Umbilical cord (tissue), 2 donors: ENCODE results near the gene CTDSPL. TPM values are rescaled to one million over a fixed set of nuclear protein-coding genes. Genes with fewer than 3 reads are reported as not detected.
"Not testable (repeated sequence)": the region's sequence is repeated elsewhere in the genome, so short reads cannot be mapped to it uniquely, and the experiment has no call there.

Experiments
- DNase-seq: peaks from one replicate; pipeline ENCODE4 v3.0.0-alpha.2; 2015; ENCODE audit warnings: low spot score
- total RNA-seq: library from RNA; depleted of rRNA; stranded (reverse); fragments of >200 nt; gene quantifications from one replicate; pipeline ENCODE4 v1.2.3, GENCODE V29; 2014; ENCODE audit warnings: low replicate concordance; ENCODE audit not compliant: insufficient read depth

CTDSPL gene
- total RNA-seq, 1 donor from 2014 or later = 33.9 TPM

DNA sequence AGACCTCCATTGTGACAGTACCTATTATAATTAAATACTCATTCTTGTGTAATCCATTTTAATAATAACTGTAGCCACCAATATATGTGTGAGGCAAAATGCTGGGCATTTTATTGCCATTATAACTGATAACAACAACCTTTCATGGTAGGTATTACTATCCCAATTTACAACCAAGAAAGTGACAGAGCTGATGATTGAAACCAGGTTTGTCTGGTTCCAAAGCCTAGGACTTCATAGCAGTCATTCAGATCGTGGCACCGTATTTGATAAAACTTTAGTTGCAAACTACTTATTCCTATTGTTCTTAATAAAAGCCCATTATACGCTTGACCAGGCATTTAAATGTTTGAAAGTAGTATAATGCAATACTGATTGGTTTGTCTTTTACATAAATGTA, 102.5 kb downstream of the CTDSPL start:
- DNase-seq = no peak

DNA sequence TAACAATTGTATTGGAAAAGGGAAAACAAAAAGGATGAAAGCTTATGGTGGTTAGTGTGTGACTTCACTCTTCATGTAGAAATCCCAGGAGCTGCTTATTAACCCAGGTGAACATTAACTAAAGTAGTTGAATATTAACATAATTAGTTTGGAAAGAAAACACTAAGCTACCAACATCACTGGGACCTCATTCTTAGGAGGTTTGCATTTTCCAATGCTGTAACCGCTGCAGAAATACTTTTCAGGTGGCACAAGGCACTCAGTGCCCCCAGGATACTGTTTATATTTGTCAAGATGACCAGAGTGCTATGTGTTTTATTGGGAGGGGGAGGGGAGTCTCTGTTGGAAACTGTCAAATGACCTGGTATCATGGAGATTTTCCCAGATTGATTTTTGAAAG, 103.0 kb downstream of the CTDSPL start:
- no peak for DNase-seq

DNA sequence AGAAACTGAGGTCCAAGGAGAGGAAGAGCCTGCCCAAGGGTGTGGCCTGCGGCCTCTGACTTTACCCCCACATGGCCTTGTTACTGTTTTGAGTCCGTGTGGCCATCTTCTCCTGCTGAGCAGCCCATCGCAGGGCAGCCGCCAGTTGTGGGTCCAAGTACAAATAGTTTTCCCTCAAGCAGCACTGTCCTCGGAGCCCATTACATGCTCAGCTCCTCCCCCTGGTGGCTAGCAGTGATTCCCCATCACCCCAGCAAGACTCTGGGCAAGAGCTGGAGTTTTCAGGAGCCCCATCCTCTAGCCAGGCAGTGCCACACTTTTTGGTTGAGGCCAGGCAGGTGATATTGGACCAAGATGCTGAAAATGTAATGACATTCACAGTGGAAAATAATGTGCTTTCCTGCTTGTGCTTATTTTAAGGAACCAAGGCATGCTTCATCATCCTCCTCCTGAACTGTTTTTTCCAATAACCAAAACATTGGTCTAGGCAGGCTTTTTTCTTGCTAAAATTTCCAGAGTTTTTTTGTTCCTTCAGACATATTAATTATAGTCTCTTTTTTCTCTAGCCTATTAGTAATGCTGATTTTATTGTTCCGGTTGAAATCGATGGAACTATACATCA, 105.7 kb downstream of the CTDSPL start:
- peak; percentile 62 for DNase-seq

DNA sequence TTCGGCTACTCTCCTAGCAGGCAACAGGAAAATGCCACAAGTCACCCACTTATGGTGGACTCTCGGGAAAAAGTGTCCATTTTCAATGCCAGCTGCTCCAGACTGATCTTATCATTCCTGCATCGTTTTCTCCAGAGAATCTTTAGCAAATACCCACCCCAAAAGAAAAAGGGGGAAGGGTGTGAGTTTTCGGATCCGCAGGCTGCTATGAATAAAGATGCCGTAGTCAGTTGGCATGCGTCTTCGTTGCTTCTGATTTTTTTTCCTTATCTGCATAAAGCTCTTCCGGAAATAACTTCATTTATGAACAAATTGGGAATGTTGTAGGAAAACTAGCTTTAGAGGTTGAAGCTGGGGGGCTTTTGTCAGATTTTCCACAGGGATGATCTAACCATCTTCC, 106.5 kb downstream of the CTDSPL start:
- DNase-seq = no peak

DNA sequence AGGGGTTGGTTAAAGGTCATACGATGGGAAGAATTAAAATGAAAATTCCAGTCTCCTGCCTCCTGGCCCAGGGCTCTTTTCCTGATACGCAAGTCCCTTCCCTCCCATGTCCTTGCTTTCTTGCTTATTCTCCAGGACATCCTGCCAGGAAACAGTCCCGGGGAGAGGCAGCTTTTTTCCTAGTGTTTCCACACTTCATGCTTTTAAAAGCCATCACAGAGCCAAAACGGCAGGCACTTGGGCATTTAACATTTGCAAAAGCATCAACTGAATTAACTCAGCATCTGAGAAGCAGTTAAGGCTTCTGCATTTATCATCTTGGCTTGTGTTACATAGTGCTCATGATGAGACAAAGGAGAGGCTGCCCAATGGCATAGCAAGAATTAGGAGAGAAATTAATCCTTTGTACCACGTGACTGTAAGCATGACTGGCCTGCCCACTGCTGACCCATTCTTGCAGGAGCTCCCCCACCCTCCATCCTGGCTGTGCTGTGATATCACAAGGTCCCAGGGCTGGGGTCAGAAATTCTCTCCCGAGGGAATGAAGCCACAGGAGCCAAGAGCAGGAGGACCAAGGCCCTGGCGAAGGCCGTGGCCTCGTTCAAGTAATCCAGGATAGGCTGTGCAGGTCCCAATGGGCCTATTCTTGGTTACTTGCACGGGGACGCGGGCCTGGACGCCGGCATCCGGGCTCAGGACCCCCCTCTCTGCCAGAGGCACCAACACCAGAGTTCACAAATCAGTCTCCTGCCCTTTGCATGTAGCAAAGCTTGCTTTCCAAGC, 107.3 kb downstream of the CTDSPL start:
- DNase-seq = no peak

DNA sequence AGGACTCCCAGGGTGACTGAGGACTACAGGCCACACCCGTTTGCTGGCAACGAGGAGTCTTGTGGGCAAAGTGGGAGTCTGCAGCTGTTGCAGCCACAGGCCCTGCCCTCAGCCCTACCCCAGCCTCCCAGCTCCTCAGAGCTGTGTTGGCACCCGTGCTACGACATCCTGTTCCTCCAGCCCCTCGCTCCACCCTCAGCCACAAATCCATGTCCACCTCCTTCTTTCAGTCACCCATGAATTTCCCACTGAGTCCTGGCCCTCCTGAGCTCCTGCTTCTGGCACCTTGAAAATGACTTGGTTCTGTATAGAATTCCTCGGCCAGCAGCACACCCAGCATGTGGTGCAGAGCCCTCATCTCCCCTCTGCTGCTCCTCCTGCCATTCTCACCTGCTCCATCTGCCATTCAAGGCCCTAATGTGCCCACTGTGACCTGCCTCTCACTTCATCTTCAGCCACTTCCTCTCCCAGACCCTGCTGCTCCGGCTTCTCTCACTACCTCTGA, 108.0 kb downstream of the CTDSPL start:
- no peak for DNase-seq

DNA sequence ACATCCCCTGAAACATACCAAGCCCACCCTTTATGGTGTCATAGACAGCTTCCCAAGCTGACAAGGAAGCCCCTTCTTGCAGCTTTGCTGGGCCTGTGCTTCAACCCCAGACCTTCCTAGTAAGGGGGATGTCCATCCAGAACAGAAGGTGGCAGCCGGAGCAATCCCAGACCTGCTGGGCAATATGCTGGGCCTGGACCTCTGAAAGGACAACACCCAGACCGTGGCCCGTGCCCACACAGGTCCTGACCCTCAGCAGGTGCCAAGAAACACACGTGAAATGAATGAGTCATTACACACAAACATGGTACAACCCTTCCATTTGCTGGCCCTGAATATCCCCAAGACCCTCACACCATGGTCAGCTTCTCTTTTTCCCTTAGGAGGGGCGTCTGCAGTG, 109.1 kb downstream of the CTDSPL start:
- DNase-seq = no peak

DNA sequence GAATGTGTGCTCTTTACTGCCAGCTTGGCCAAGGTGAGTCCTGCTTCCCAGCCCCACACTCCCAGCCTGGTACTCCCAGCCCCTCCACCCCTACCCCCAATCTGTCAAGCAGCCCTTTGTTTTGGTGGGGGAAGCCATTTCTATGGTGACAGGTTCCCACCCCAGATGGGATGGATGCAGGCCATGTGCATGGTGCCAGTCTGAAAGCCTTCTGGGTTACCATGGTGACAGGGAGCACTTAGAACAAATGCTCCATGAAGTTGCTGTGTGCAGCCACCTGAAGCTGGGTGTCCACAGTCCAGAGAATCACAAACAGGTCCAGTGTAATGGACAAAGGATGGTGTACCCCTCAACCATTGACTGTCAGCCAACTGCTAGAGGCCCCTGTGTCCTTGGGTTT, 109.8 kb downstream of the CTDSPL start:
- no peak for DNase-seq

DNA sequence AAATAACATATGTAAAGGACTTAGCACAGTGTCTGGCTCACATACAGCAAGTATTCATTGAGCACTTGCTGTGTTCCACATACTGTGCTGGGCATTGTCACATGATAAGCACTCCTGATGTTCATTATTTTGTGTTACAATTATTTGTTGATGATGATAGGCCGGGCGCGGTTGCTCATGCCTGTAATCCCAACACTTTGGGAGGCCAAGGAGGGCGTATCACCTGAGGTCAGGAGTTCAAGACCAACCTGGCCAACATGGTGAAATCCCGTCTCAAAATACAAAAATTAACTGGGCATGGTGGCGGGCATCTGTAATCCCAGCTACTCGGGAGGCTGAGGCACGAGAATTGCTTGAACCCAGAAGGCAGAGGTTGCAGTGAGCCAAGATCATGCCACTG, 110.4 kb downstream of the CTDSPL start:
- not testable (repeated sequence) for DNase-seq

DNA sequence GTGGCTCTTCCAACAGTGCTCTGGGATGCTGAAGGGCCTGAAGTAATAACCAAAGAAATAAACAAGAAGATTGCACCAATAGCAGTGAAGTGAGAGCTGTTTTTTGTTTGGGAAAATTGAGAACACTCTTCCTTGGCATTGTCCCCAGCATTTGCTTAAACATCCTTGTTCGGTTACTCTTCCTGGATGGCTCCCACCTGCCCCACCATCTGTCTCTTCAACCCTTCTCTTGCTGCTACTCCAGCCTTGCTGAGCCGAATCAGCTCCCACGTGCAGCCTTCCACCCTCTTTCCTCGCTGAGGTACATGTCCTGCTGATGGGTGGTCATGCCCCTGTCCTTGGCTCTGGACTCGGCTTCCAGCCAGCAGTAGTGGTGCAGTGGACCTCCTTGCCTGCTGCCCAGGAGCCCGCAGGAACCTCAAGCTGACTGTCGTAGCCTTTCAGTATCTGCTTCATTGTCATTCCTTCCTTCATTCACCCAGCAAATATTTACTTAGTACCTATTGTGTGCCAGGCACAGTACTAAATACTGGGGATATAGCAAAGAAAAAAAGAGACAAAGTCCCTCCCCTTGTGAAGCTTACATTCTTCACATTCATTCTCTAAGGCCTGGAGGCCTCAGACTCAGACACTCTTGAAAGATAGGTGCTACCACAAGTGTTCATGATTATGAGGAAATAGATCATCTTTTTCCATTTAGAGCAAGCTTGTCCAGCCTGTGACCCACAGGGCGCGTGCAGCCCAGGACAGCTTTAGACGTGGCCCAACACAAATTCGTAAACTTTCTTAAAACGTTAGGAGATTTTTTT, 111.8 kb downstream of the CTDSPL start:
- DNase-seq = no peak

DNA sequence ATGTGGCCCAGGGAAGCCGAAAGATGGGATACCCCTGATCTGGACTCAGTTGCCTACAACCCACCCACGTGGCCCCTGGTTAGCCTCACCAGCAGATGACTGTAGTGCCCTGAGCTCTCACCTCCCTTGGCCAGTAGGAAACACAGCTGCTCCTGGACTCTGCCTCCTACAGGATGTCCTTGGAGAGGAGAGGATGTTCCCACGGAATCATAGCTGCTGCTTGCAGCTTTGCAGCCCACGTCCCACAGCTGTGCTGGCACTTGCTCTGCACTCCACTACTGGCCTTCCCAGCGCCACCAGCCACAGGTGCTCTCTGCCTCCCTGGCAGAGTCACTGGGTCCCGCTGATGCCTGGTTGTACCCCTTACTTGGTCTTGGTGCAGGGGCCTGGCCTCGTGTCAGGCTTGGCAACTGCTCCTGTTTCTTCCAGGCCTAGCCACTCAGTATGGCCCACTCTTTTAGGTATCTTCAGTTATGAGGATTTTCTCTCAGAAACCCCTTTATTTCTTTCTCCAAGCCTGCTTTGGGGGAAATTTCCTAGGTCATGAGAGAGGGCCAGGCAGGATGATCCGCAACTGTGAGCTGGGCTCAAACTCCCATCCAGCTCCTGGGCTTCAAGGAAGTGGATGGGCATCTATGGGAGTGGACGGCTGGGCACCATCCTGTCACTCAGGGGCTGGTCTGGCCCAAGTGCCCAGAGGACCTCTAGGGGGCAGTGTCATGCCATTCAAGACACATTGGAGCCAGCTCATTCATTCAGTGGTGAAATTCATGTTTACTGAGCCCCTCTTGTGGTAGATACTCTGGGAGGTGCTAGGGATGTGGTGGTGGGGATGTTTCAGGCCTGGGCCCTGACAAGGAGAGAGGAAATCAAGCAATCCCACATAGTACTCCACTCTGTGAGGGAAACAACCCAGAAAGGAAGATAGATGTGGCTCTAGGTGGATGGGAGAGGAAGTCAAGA, 112.7 kb downstream of the CTDSPL start:
- DNase-seq = peak; percentile 54

DNA sequence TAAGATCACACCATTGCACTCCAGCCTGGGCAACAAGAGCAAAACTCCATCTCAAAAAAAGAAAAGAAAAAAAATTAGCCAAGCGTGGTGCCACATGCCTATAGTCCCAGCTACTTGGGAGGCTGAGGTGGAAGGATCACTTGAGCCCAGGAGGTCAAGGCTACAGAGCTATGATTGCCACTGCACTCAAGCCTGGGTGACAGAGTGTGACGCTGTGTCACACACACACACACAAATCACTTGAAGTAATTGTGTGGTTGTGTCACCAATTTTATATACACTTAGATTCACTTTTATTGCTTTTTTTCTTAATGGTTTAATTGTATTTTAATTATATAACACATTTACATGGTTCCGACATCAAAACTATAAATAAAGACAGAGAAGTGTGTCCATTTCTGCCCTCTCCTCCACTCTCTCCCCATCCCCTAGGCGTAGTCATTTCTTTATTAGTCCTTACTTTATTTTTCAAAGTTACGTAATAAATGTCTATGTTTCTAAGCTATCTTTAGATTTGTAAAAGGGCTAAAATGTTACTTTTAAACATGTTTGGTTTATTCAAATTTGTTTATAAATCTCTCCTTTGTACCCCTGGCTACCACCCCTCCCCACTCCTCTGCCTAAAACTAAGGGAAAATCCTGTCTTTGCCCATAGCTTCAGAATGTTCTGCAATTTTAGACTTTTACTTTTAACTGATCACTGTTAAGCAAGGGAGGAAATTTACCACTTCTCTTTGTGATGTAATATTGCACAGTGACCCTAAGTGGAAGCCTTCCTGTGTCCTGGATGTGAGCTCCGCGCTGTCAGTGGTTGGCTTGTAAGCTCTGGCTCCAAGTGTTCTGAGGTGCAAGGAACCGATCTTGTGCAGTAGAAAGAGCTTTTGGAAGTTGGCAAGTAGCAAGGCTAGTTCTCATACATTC, 118.1 kb downstream of the CTDSPL start:
- DNase-seq = no peak

DNA sequence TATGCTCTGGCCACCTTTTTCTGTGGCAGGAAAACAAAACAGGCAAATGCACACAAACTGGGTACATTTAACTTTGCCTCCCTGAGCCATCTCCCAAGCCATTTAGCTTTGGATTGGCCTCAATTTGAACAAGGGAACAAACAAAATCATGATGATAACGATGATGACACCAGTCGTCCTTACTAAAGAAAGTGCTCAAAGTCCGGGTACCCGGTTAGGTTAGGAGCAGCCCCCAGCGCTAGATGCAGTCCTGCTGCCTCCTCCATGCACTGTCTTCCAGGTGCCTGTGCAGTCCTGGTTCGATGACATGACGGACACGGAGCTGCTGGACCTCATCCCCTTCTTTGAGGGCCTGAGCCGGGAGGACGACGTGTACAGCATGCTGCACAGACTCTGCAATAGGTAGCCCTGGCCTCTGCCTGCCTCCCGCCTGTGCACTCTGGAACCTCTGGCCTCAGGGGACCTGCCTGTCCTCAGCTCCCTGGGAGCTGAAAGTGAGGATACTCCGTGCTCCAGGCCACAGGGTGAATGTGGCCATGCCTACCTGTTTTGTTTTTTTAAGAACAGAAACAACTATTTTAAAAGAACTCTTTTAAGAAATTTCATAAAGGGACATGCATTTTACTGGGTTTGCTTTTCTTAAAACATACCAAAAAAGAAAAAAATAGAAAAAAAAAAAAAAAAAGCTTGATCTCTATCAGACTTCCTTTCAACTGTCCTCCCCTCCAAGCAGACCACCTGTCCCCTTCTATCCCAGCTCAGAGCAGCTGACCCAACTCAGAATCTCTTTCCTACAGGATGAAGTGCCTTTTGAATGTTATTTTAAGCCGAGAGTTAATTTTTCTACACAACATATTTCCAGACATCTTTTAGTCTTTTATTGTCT, 119.0 kb downstream of the CTDSPL start:
- no peak for DNase-seq

DNA sequence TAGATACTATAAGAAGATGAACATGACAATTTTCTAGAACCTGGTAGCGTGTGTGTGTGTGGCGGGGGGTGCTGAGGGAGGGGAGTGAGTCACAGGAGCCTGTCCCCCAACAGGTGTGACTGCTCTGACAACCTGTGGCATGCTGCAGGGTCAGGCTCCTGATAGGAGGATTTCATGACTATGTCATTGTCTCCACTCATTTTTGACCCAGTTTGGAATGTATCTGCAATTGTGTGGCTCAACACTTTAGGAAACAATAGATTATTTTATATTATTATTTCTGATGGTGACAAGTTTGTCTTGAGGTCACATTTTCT, 119.6 kb downstream of the CTDSPL start:
- no peak for DNase-seq

DNA sequence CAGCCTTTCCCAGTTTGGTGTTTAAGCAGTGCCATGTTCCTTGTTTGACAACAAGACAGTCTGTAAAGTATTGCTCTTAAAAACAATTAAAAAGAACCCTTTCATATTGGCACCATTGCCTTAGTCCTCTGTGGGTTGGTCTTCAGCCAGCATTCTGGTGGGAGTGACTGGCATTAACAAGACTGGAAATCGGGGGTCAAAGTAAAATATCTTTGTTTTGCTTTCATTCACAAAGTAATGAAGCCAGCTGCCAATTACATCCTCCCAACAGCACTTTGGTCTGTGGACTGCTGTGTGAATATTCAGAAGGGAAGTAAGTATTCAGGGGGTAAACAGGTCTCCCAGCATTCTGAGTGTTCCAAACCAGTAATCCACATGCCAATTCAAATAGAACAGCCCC, 120.7 kb downstream of the CTDSPL start:
- DNase-seq = no peak

DNA sequence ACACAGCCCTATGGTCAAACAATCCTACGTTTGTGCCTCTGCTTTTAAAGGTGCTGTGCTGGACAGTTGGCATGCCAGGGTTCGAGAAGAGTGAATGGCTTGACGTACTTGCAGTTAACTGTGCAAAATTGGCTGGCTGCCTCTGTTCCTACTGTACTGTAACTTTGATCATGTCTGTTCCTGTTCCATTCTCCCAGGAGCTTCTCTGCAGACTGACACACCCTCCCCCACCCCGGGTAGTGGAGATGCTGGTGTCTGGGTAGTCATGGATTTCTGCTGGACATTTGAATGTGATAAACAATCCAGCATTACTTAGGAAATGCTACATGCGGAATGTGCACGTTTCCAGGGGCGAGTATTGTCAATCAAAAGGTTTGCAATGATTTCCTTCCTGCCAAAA, 122.4 kb downstream of the CTDSPL start:
- no peak for DNase-seq

DNA sequence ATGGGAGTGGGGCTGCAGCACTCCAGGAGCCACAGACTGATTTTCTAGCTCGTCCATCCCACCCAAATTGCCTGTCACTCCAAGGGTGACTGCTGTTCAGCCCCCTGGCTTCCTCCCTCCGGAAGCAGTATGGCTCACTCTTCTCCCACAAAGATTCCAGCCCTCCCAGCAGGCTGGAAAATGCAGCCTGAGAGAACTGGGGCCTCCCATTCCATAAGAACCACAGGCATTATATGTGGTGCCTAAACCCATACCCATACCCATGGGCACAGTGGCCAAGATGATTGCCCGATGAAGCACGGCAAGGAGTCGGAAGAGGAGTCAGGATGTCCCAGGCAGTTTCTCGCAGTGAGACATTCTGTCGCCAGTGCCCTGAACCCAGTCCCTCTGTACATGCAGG, 122.9 kb downstream of the CTDSPL start:
- DNase-seq = no peak

DNA sequence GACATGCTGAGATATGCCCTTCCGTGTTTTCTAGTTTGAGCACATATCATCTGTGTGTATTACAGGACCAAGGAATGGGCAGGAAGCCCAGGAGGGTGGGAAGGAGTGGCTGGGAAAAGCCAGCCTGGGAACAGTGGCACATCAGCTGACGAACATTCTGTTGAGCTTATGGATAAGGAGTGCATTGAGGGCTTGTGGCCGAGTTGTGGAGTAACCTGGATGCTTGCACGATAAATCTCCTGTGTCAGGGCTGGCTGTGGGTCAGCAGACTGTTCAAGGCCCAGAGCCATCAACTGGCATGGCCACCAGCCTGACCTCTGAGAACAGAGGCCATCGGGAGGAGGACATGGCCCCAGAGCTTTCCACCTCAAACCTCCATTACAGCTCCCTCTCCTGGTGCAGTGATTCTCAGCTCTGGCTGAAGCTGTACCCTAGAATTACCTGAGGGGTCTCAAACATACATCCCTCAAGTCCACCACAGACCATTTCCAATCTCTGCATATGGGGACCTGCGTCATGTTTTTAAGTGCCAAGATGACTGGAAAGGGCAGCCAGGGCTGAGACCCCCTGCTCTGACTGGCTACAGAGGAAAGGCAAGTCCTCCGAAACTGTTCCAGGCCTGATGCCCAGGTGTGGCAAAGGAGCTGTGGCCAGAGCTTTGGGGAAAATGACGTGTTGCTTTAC, 124.1 kb downstream of the CTDSPL start:
- peak; percentile 42 for DNase-seq
